BLaER1 (cell line): ENCODE measurements around the gene DOC2A.

Source experiments
- H3K27ac ChIP-seq: shearing (Covaris generic); formaldehyde crosslinking; 2 replicates; pipeline ENCODE4 v1.8.1; 2022
- H3K27me3 ChIP-seq: shearing (Covaris generic); formaldehyde crosslinking; 2 replicates; pipeline ENCODE4 v1.8.1; 2022
- H3K36me3 ChIP-seq: shearing (Covaris generic); formaldehyde crosslinking; 2 replicates; pipeline ENCODE4 v1.8.1; 2022
- H3K4me1 ChIP-seq: shearing (Covaris generic); formaldehyde crosslinking; 2 replicates; pipeline ENCODE4 v1.8.1; 2022
- H3K4me2 ChIP-seq: shearing (Covaris generic); formaldehyde crosslinking; 2 replicates; pipeline ENCODE4 v1.8.1; 2022
- H3K4me3 ChIP-seq: shearing (Covaris generic); formaldehyde crosslinking; 2 replicates; pipeline ENCODE4 v1.8.1; 2022
- H3K9ac ChIP-seq: shearing (Covaris generic); formaldehyde crosslinking; 2 replicates; pipeline ENCODE4 v1.8.1; 2022
- H3K9me3 ChIP-seq: shearing (Covaris generic); formaldehyde crosslinking; 2 replicates; pipeline ENCODE4 v1.8.1; 2022
- H4K20me1 ChIP-seq: shearing (Covaris generic); formaldehyde crosslinking; 2 replicates; pipeline ENCODE4 v1.8.1; 2022
- Cebpa-rat ChIP-seq: shearing (Covaris generic); IDR thresholded peaks from 2 replicates; pipeline ENCODE4 v1.8.1; 2022

DOC2A gene

GRCh38 chr16:29999605-30000004 lies 11.2 kb downstream of the DOC2A start:
- Histone ChIP-seq H3K9ac (peak overlapping the region; percentile 1; the same call in 1 of the 2 replicates), H3K36me3 (peaks cover 18% of the 10 kb centered on the region; the same call in 1 of the 2 replicates), H4K20me1 (peaks cover 23% of the 10 kb centered on the region; the same call in 1 of the 2 replicates), H3K27me3 (no peaks in the 10 kb centered on the region), H3K27ac (peak overlapping the region; percentile 91; the same call in 1 of the 2 replicates), H3K4me3 (no peak overlapping the region), H3K4me2 (peak overlapping the region; percentile 97), H3K9me3 (no peaks in the 10 kb centered on the region), H3K4me1 (peaks cover 86% of the 10 kb centered on the region)
- TF ChIP-seq Cebpa-rat: no peak

- Histone ChIP-seq H3K4me1 (peaks cover 75% of the 10 kb centered on the region), H3K27me3 (no peaks in the 10 kb centered on the region), H3K4me3 (peak overlapping the region; percentile 80)
These were observed 14.0 kb downstream of the DOC2A start for GRCh38 chr16:29996766-29997250.

GRCh38 chr16:29995911-29996765 lies 14.7 kb downstream of the DOC2A start, which contains the start of gene INO80E:
TSS of gene INO80E (plus strand) at chr16:29996241. CDS start at chr16:29996311, 70 bp downstream.
- Histone ChIP-seq H4K20me1 (peaks cover 17% of the 10 kb centered on the region), H3K4me1 (peaks cover 69% of the 10 kb centered on the region), H3K27ac (peak within 1 kb of the TSS; percentile 99), H3K4me3 (peak within 1 kb of the TSS; percentile 80), H3K9ac (peak within 1 kb of the TSS; percentile 98), H3K4me2 (peak within 1 kb of the TSS; percentile 91), H3K9me3 (no peaks in the 10 kb centered on the region), H3K36me3 (peaks cover 40% of the 10 kb centered on the region), H3K27me3 (no peaks in the 10 kb centered on the region)
- TF ChIP-seq Cebpa-rat: no peak

More at GRCh38 chr16:29996766-29997250, 14.0 kb downstream of the DOC2A start:
- Histone ChIP-seq H3K36me3 (peaks cover 33% of the 10 kb centered on the region), H3K9me3 (no peaks in the 10 kb centered on the region), H3K27ac (peak overlapping the region; percentile 99), H4K20me1 (peaks cover 17% of the 10 kb centered on the region), H3K9ac (peak overlapping the region; percentile 98), H3K4me2 (peak overlapping the region; percentile 91)
- no peak for TF ChIP-seq Cebpa-rat

GRCh38 chr16:29995324-29995910 lies 15.4 kb downstream of the DOC2A start, which contains the start of gene HIRIP3:
TSS of gene HIRIP3 (minus strand) at chr16:29995617. CDS start at chr16:29995605, 12 bp downstream.
- H3K36me3 ChIP-seq: peaks cover 47% of the 10 kb centered on the region
- H4K20me1 ChIP-seq: peaks cover 14% of the 10 kb centered on the region
- peak within 1 kb of the TSS; percentile 99 for H3K27ac ChIP-seq
- no peak for TF ChIP-seq Cebpa-rat
- peak within 1 kb of the TSS; percentile 80 for H3K4me3 ChIP-seq
- H3K9ac ChIP-seq: peak within 1 kb of the TSS; percentile 98
- H3K4me1 ChIP-seq: peaks cover 62% of the 10 kb centered on the region
- H3K27me3 ChIP-seq: no peaks in the 10 kb centered on the region
- peak within 1 kb of the TSS; percentile 91 for H3K4me2 ChIP-seq
- no peaks in the 10 kb centered on the region for H3K9me3 ChIP-seq

- H3K9ac ChIP-seq: peak overlapping the region; percentile 98
- H3K36me3 ChIP-seq: peaks cover 54% of the 10 kb centered on the region
- H3K4me3 ChIP-seq: peak overlapping the region; percentile 80
- H3K4me1 ChIP-seq: peaks cover 55% of the 10 kb centered on the region
- no peaks in the 10 kb centered on the region for H3K27me3 ChIP-seq
- H3K9me3 ChIP-seq: no peaks in the 10 kb centered on the region
- H3K4me2 ChIP-seq: peak overlapping the region; percentile 91
- H4K20me1 ChIP-seq: peaks cover 8% of the 10 kb centered on the region
- H3K27ac ChIP-seq: peak overlapping the region; percentile 99
- no peak for TF ChIP-seq Cebpa-rat
These were observed 16.1 kb downstream of the DOC2A start for GRCh38 chr16:29994600-29995323.

GRCh38 chr16:29993903-29994599 lies 16.8 kb downstream of the DOC2A start:
- peak overlapping the region; percentile 98 for H3K9ac ChIP-seq

GRCh38 chr16:29993191-29993902 lies 17.5 kb downstream of the DOC2A start:
- Histone ChIP-seq H3K4me3 (no peak overlapping the region), H3K27me3 (no peaks in the 10 kb centered on the region), H3K36me3 (peaks cover 65% of the 10 kb centered on the region), H4K20me1 (no peaks in the 10 kb centered on the region; the same call in 1 of the 2 replicates), H3K9ac (peak overlapping the region; percentile 98), H3K9me3 (no peaks in the 10 kb centered on the region), H3K4me1 (peaks cover 41% of the 10 kb centered on the region), H3K4me2 (peak overlapping the region; percentile 91), H3K27ac (peak overlapping the region; percentile 99)
- no peak for TF ChIP-seq Cebpa-rat

More at GRCh38 chr16:29993903-29994599, 16.8 kb downstream of the DOC2A start:
- Histone ChIP-seq H3K4me2 (peak overlapping the region; percentile 91), H3K4me3 (peak overlapping the region; percentile 80), H3K9me3 (no peaks in the 10 kb centered on the region), H3K27ac (peak overlapping the region; percentile 99), H3K36me3 (peaks cover 61% of the 10 kb centered on the region), H3K27me3 (no peaks in the 10 kb centered on the region), H3K4me1 (peaks cover 48% of the 10 kb centered on the region), H4K20me1 (peaks cover 1% of the 10 kb centered on the region)
- TF ChIP-seq Cebpa-rat: no peak

GRCh38 chr16:29992344-29992967 lies 18.4 kb downstream of the DOC2A start:
- no peaks in the 10 kb centered on the region for H3K27me3 ChIP-seq
- H3K4me3 ChIP-seq: no peak overlapping the region
- peaks cover 66% of the 10 kb centered on the region for H3K36me3 ChIP-seq
- H3K9me3 ChIP-seq: no peaks in the 10 kb centered on the region
- no peak overlapping the region for H3K4me2 ChIP-seq
- no peaks in the 10 kb centered on the region; the same call in 1 of the 2 replicates for H4K20me1 ChIP-seq
- peaks cover 32% of the 10 kb centered on the region for H3K4me1 ChIP-seq
- TF ChIP-seq Cebpa-rat: no peak
- no peak overlapping the region for H3K9ac ChIP-seq
- no peak overlapping the region; the same call in 1 of the 2 replicates for H3K27ac ChIP-seq
